Mesenchymal stem cell (in vitro differentiated cells and primary cell): Measurements from ENCODE around the gene UTP4.

Experiments used
- DNase-seq: peaks from one replicate; pipeline ENCODE4 v3.0.0-alpha.2; 2013
- H2AFZ ChIP-seq: one replicate; pipeline ENCODE4 v1.6.1; 2013; ENCODE audit warnings: low read depth, mild to moderate bottlenecking, control low read depth, inconsistent platforms, low read length, moderate library complexity
- H2AK5ac ChIP-seq: 2 replicates; pipeline ENCODE4 v1.6.1; 2013; ENCODE audit warnings: low read length, moderate library complexity, mild to moderate bottlenecking, inconsistent platforms; ENCODE audit not compliant: severe bottlenecking
- H2BK120ac ChIP-seq: one replicate; pipeline ENCODE4 v1.6.1; 2013; ENCODE audit warnings: low read depth, mild to moderate bottlenecking, inconsistent platforms, low read length, moderate library complexity
- H2BK12ac ChIP-seq, 2 experiments: one replicate each; pipeline ENCODE4 v1.6.1; 2013; ENCODE audit warnings: inconsistent platforms in 2 of 2, low read length in 2 of 2, mild to moderate bottlenecking in 2 of 2, moderate library complexity in 2 of 2, control low read depth in 1 of 2
- H2BK15ac ChIP-seq: one replicate; pipeline ENCODE4 v1.6.1; 2013; ENCODE audit warnings: mild to moderate bottlenecking, low read depth, inconsistent platforms; ENCODE audit not compliant: poor library complexity, severe bottlenecking
- H2BK5ac ChIP-seq: 2 replicates; pipeline ENCODE4 v1.6.1; 2013; ENCODE audit warnings: low read depth, mild to moderate bottlenecking, low read length, control low read depth, inconsistent platforms; ENCODE audit not compliant: poor library complexity, severe bottlenecking
- H3K14ac ChIP-seq, 2 experiments: one replicate each; pipeline ENCODE4 v1.6.1; 2013; ENCODE audit warnings: inconsistent platforms in 2 of 2, low read length in 2 of 2, control low read depth in 1 of 2, mild to moderate bottlenecking in 1 of 2, moderate library complexity in 1 of 2
- H3K18ac ChIP-seq, 2 experiments: one replicate each; pipeline ENCODE4 v1.6.1; 2013; ENCODE audit warnings: inconsistent platforms in 2 of 2, low read length in 2 of 2, control low read depth in 1 of 2, low read depth in 1 of 2, mild to moderate bottlenecking in 1 of 2
- H3K23ac ChIP-seq, 2 experiments: one replicate each; pipeline ENCODE4 v1.6.1; 2013; ENCODE audit warnings: inconsistent platforms in 2 of 2, low read length in 2 of 2, mild to moderate bottlenecking in 2 of 2, moderate library complexity in 2 of 2, control low read depth in 1 of 2
- H3K27ac ChIP-seq: 2 replicates; pipeline ENCODE4 v1.5.1; 2013; ENCODE audit warnings: mild to moderate bottlenecking, moderate library complexity, low read length, control low read depth, inconsistent platforms; ENCODE audit not compliant: poor library complexity, severe bottlenecking
- H3K27me3 ChIP-seq, 2 experiments: 2 replicates each; pipeline versions ENCODE4 v1.6.1 to v1.7.0; 2013; ENCODE audit warnings: low read length in 2 of 2, mild to moderate bottlenecking in 2 of 2, moderate library complexity in 2 of 2, control low read depth in 1 of 2, inconsistent platforms in 1 of 2; ENCODE audit not compliant: control insufficient read depth in 1 of 2, insufficient read depth in 1 of 2
- H3K36me3 ChIP-seq, 2 experiments: 2 replicates each; pipeline versions ENCODE4 v1.6.1 to v1.7.0; 2013; ENCODE audit warnings: low read length in 2 of 2, control low read depth in 1 of 2, inconsistent platforms in 1 of 2, low read depth in 1 of 2, mild to moderate bottlenecking in 1 of 2; ENCODE audit not compliant: insufficient read depth in 2 of 2, control insufficient read depth in 1 of 2
- H3K4ac ChIP-seq, 2 experiments: one replicate each; pipeline ENCODE4 v1.6.1; 2013; ENCODE audit warnings: inconsistent platforms in 2 of 2, low read length in 2 of 2, mild to moderate bottlenecking in 2 of 2, moderate library complexity in 2 of 2, control low read depth in 1 of 2, low read depth in 1 of 2
- H3K4me1 ChIP-seq: 2 replicates; pipeline ENCODE4 v1.6.1; 2013; ENCODE audit warnings: low read depth, low read length, control low read depth; ENCODE audit not compliant: control insufficient read depth, insufficient read depth
- H3K4me2 ChIP-seq: 2 replicates; pipeline ENCODE4 v1.6.1; 2013; ENCODE audit warnings: low read length, mild to moderate bottlenecking, inconsistent platforms; ENCODE audit not compliant: poor library complexity, severe bottlenecking
- H3K4me3 ChIP-seq, 2 experiments: 2 replicates each; pipeline versions ENCODE4 v1.5.1 to v1.7.0; 2013; ENCODE audit warnings: low read length in 2 of 2, mild to moderate bottlenecking in 2 of 2, control low read depth in 1 of 2, low read depth in 1 of 2; ENCODE audit not compliant: insufficient read depth in 1 of 2
- H3K79me1 ChIP-seq: replicated peaks from 2 replicates; pipeline ENCODE4 v1.6.1; 2013; ENCODE audit warnings: mild to moderate bottlenecking, control low read depth, low read length, inconsistent platforms; ENCODE audit not compliant: poor library complexity, severe bottlenecking
- H3K9ac ChIP-seq: 2 replicates; pipeline ENCODE4 v1.7.0; 2013; ENCODE audit warnings: mild to moderate bottlenecking, low read length, moderate library complexity
- H3K9me3 ChIP-seq: 2 replicates; pipeline ENCODE4 v1.7.0; 2013; ENCODE audit warnings: mild to moderate bottlenecking, low read length; ENCODE audit not compliant: control insufficient read depth
- H4K8ac ChIP-seq: one replicate; pipeline ENCODE4 v1.6.1; 2013; ENCODE audit warnings: inconsistent platforms, mild to moderate bottlenecking, low read length, moderate library complexity
- H4K91ac ChIP-seq: one replicate; pipeline ENCODE4 v1.6.1; 2013; ENCODE audit warnings: mild to moderate bottlenecking, low read length, inconsistent platforms
- WGBS: methylation state at CpG from one replicate; pipeline ENCODE4 v1.1.7; 2013; ENCODE audit warnings: mixed read lengths; 5-methylcytosine and 5-hydroxymethylcytosine counted together

The UTP4 gene

DNA sequence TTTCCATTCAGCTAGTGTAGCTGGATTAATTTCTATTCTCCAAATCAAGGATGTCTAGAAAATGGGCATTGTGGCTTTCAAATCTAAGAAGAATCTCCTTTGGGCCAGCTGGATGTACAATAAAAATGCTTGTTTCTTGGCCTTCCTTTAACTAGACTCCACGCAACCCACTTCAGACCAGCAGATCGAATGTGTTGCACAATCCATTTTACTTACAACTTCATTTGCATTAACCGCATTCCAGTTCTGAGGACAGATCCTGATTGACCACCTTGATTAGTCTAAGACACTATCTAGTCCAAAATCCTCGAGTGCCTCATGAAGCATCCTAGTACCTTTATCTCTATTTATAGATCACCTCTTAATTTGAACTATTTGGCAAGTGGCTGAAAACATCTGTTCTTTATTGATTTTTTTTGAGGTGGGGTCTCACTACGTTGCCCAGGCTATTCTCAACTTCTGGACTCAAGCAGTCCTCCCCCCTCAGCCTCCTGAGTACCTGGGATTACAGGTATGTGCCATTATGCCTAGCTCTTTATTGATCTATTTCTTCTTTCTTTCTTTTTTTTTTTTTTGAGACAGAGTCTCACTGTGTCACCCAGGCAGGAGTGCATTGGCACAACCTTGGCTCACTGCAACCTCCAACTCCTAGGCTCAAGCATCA is 47.3 kb upstream of the UTP4 start:
- peaks cover 19% of the 10 kb centered on the region for H3K4me1 ChIP-seq
- H3K4me3 ChIP-seq = no peak overlapping the region
- H4K8ac ChIP-seq = no peak overlapping the region
- no peak for DNase-seq
- no peak overlapping the region for H2AFZ ChIP-seq
- no peak overlapping the region for H4K91ac ChIP-seq
- H3K9ac ChIP-seq = no peak overlapping the region
- no peak overlapping the region for H3K4ac ChIP-seq
- peaks cover 12 to 13% of the 10 kb centered on the region in 2 experiments for H3K36me3 ChIP-seq
- H3K79me1 ChIP-seq = no peaks in the 10 kb centered on the region
- whole genome bisulfite sequencing = 88% methylated on average over 5 of the region's 5 CpGs
- no peak overlapping the region for H2BK15ac ChIP-seq
- no peak overlapping the region for H2AK5ac ChIP-seq
- H2BK5ac ChIP-seq = no peak overlapping the region
- no peak overlapping the region for H3K27ac ChIP-seq
- H3K9me3 ChIP-seq = no peaks in the 10 kb centered on the region
- H2BK12ac ChIP-seq = no peak overlapping the region
- no peak overlapping the region for H3K14ac ChIP-seq
- H3K18ac ChIP-seq = no peak overlapping the region
- H3K4me2 ChIP-seq = no peak overlapping the region
- H3K23ac ChIP-seq = no peak overlapping the region
- no peak overlapping the region for H2BK120ac ChIP-seq
- H3K27me3 ChIP-seq = no peaks in the 10 kb centered on the region

DNA sequence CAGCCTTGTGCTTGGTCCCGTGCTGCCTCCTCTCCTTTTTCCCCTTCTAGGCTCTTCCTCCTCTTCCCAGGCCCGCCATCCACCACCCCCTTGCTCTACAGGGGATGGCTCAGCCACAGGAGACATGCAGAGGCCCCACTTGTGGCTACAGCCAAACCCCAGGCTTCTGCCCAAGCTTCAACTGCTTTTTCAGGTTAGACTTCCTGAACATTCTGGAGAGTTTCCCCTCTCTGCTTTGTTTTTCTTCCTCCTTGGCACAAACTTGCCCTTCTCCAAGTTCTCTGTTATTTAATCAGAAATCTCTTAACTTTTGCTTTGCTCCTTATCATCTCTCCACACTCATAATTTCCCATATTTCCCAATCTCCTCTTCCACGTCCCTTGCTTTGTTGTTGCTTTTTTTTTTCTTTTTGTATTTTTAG is 45.3 kb upstream of the UTP4 start:
- H3K27me3 ChIP-seq = no peaks in the 10 kb centered on the region
- H2BK12ac ChIP-seq = no peak overlapping the region
- H3K4ac ChIP-seq = no peak overlapping the region
- no peak overlapping the region for H2AFZ ChIP-seq
- no peaks in the 10 kb centered on the region for H3K79me1 ChIP-seq
- no peak overlapping the region for H2BK15ac ChIP-seq
- H3K23ac ChIP-seq = no peak overlapping the region
- no peak overlapping the region for H3K14ac ChIP-seq
- H3K9ac ChIP-seq = no peak overlapping the region
- peak overlapping the region; percentile 26 for H2BK5ac ChIP-seq
- H2BK120ac ChIP-seq = no peak overlapping the region
- H3K4me1 ChIP-seq = peaks cover 19% of the 10 kb centered on the region
- no peaks in the 10 kb centered on the region for H3K9me3 ChIP-seq
- no peak overlapping the region for H3K27ac ChIP-seq
- no peak overlapping the region for H3K18ac ChIP-seq
- H2AK5ac ChIP-seq = peak overlapping the region; percentile 72
- no peak overlapping the region for H3K4me3 ChIP-seq
- peaks cover 12 to 13% of the 10 kb centered on the region in 2 experiments for H3K36me3 ChIP-seq
- H4K91ac ChIP-seq = no peak overlapping the region
- DNase-seq = no peak
- WGBS = 82% methylated on average over 2 of the region's 3 CpGs
- no peak overlapping the region for H4K8ac ChIP-seq
- H3K4me2 ChIP-seq = no peak overlapping the region

DNA sequence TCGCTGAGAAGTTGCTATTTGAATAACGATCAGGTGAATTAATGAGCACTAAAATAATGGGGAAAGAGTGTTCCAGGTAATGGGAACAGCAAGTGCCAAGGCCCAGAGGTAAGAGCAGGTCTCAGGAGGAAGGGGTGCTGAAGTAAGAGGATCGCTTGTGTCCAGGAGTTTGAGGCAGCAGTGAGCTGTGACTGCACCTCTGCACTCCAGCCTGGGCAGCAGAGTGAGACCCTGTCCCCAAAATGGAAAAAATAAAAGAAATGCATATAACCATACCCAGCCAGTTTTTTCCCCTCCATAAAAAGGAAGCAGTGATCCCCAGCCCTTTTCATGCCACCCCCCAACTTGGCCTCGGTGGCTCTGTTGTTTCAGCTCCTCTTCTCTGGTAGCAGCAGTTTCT is 43.8 kb upstream of the UTP4 start:
- Histone ChIP-seq H3K9me3 (no peaks in the 10 kb centered on the region), H3K27me3 (no peaks in the 10 kb centered on the region), H3K18ac (no peak overlapping the region), H2BK5ac (no peak overlapping the region), H4K8ac (no peak overlapping the region), H3K27ac (no peak overlapping the region), H3K14ac (no peak overlapping the region), H2BK15ac (no peak overlapping the region), H3K23ac (no peak overlapping the region), H2AFZ (no peak overlapping the region), H3K4me1 (peaks cover 12% of the 10 kb centered on the region), H3K4ac (no peak overlapping the region), H3K9ac (no peak overlapping the region), H3K36me3 (peaks cover 9% of the 10 kb centered on the region in 2 experiments), H2BK120ac (no peak overlapping the region), H2AK5ac (no peak overlapping the region), H2BK12ac (no peak overlapping the region), H3K4me3 (no peak overlapping the region), H3K79me1 (no peaks in the 10 kb centered on the region), H4K91ac (no peak overlapping the region), H3K4me2 (no peak overlapping the region)
- WGBS = 90% methylated on average over 4 of the region's 4 CpGs
- DNase-seq = no peak

DNA sequence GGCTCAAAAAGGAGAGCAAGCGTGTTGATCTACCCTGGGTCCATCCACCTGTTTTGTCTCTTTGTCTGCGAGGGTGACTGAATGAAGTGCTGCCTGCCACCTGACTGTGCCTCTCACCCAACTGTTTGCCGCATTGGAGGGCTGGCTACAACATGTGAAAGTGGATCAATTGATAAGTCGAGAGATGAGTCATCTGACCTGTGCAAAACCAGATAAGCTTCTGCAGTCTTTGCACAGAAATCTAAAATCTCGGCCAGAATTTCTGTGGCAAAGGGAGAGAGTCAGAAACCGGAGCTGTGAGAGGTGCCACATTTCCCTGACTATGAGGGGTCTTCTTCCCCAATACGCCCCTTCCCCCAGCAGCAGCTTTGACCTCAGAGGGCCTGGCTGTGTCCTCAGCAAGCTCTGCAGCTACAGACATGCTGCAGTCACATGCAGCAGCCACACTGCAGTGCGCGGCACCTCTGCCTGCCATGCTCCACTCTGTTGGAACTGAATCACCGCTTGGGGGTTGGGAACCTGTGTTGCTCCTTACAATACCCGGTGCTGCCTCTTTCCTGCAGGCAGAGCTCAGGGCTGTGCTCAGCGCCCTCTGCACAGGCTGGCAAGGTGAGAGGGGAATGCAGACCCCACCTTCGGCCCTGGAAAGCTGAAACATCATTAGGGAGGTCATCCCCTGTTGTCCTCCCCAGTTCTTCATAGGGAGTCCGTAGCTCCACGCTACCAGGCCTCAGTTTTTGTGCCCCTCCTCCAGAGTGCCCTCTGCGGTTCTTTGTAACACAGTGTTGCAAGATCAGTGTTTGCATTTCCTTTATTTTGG is 43.1 kb upstream of the UTP4 start:
- no peak overlapping the region for H3K4me3 ChIP-seq
- H4K8ac ChIP-seq = no peak overlapping the region
- H3K14ac ChIP-seq = no peak overlapping the region
- H2AFZ ChIP-seq = no peak overlapping the region
- H3K4me1 ChIP-seq = peaks cover 12% of the 10 kb centered on the region
- H2BK15ac ChIP-seq = no peak overlapping the region
- no peak for DNase-seq
- no peak overlapping the region for H2AK5ac ChIP-seq
- peaks cover 7 to 9% of the 10 kb centered on the region in 2 experiments for H3K36me3 ChIP-seq
- no peaks in the 10 kb centered on the region for H3K27me3 ChIP-seq
- no peak overlapping the region for H3K18ac ChIP-seq
- no peak overlapping the region for H4K91ac ChIP-seq
- H2BK120ac ChIP-seq = no peak overlapping the region
- H3K23ac ChIP-seq = no peak overlapping the region
- WGBS = 80% methylated on average over 16 of the region's 16 CpGs
- no peak overlapping the region for H2BK12ac ChIP-seq
- H3K9me3 ChIP-seq = no peaks in the 10 kb centered on the region
- no peaks in the 10 kb centered on the region for H3K79me1 ChIP-seq
- no peak overlapping the region for H3K4ac ChIP-seq
- no peak overlapping the region for H3K9ac ChIP-seq
- no peak overlapping the region for H3K27ac ChIP-seq
- no peak overlapping the region for H3K4me2 ChIP-seq
- H2BK5ac ChIP-seq = no peak overlapping the region
